Raji (cell line): ENCODE results near the gene DUOX2.

Source experiments
- POLR2A ChIP-seq: IDR thresholded peaks from 2 replicates; pipeline ENCODE4 v1.6.1; 2011; ENCODE audit warnings: low read depth, low read length, control low read depth; ENCODE audit not compliant: insufficient read depth

Gene DUOX2

GRCh38 chr15:45099549-45100165 is 14.3 kb downstream of the DUOX2 start:
- no peak for TF ChIP-seq POLR2A

DNA sequence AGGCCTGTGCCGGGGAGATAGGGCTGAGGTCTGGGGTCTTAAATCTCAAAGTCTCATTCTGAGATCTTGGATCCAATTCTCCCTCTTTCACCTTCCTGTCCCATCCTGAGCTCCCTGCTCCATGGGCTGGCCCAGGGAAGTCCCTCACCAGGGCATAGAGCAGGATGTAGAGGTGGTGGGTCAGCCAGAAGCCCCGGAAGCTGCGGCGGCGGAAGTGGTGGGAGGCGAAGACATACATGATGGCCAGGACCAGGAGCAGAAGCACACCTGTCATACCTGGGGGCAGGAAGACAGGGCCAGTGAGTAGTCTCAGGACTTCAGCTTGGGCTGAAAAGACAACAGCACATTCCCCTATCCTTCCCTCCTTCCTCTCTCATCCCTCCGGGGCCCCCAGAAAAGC is 16.5 kb downstream of the DUOX2 start:
- TF ChIP-seq POLR2A, result no peak

DNA sequence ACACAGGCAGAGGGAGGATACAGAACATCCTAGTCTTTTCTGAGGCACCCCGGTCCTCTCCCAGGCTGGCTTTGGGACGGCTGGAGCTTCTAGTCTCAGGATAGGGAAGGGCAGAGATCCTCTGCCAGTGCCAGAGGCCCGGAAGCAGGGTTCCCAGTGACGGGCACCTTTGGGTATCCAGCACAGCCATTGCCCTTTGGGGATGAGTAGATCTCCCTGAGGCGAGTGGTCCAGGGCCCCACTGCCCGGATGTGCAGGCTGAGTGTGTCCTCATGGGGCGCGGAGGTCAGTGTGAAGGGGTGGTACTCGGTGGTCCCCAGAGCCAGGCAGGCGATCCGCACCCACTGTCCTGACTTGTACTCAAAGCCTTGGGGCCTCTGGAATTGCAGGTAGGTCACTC is 18.3 kb downstream of the DUOX2 start:
- no peak for TF ChIP-seq POLR2A

- no peak for TF ChIP-seq POLR2A
Measured at GRCh38 chr15:45094358-45094730, 19.6 kb downstream of the DUOX2 start.

- TF ChIP-seq POLR2A, result no peak
Measured at GRCh38 chr15:45093622-45094357, 20.2 kb downstream of the DUOX2 start.

DNA sequence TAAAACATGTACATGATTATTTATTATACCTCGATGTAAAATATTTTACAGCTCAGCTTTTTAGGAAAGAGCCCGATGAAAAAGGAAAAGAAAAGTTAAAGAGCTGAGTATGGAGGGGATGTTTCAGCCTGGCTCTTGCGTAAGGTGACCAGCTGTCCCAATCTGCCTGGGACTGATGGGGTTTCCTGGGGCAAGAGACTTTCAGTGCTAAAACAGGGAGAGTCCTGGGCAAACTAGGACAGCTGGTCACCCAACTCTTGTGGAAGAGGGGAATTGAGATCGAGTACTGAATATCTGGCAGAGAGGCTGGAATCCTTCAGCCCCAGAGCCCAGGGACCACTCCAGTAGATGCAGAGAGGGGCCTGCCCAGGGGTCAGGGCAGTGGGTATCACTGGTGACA is 21.0 kb downstream of the DUOX2 start:
- no peak for TF ChIP-seq POLR2A

- TF ChIP-seq POLR2A, result no peak
Measured at GRCh38 chr15:45091576-45091975, 22.4 kb downstream of the DUOX2 start.

GRCh38 chr15:45091161-45091560 is 22.8 kb downstream of the DUOX2 start:
- TF ChIP-seq POLR2A, result no peak

- no peak for TF ChIP-seq POLR2A
Measured at GRCh38 chr15:45089712-45090373, 24.1 kb downstream of the DUOX2 start.

- TF ChIP-seq POLR2A, result no peak
Measured at GRCh38 chr15:45088801-45089711, 24.9 kb downstream of the DUOX2 start.

GRCh38 chr15:45087513-45087912 is 26.5 kb downstream of the DUOX2 start:
- TF ChIP-seq POLR2A, result no peak

DNA sequence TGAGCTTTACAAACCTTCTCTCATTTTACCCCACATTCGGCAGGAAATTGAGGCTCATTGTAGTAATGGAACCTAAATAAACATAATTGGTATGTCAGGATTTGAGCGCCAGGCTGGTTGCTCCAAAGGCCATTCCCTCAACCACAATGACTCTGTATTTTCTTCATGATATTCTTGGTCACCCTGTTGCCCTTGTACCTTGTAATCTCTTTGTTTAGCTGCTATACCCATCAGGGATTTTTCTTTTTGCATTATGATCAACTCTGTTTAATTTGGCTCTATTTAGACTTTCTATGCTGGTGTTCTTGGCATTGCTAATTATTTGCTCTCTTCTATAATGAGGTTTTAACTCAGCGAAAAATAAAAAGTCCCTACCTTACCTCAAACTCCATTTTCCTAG is 29.8 kb downstream of the DUOX2 start:
- TF ChIP-seq POLR2A, result no peak

DNA sequence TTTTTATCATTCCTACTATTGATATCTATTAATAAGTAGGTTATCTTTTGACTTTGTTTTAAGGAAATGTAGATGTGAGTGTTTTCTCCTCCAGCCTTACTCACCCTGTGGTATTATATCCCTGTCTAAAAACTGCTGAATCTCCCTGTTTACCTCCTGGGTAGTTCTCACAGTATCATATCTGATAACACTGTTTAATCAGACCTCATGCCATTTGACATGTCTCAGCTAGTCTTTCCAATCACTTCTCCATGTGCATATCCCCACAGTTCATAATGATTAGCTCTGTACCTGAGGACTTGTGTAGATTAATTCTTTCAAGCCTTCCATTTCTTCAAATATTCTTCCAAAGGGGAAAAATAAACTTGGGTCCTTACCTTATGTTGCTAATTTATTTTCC is 30.7 kb downstream of the DUOX2 start:
- no peak for TF ChIP-seq POLR2A

DNA sequence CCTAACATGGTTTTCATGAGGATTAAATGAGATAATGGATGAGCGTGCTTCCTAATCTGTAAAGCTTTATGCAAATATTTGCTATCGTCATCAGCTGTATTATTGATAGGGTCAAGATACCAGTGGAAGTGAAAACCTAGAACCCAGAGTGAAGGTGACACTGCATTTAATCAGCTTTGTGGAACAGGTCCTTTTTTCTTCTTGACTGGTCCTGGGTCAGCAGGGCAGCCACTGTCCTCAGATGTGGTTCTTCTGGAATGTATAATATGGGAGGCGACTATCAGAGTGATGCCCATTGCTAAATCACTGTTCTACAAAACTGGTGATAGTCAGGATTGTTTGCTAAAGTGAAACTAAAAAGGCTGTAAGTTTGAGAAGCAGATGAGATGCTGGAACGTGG is 49.6 kb downstream of the DUOX2 start:
- TF ChIP-seq POLR2A, result no peak

- TF ChIP-seq POLR2A, result no peak
Measured at GRCh38 chr15:45050587-45050986, 63.4 kb downstream of the DUOX2 start.
